OCI-LY1 (cell line): Measurements from ENCODE around the gene TRAPPC3L.

Source experiments
- EZH2 ChIP-seq: fragments of 200-600 bp; sonication (generic), shearing (Covaris generic); IDR thresholded peaks from 2 replicates; pipeline ENCODE4 v1.8.0; 2017; ENCODE audit warnings: borderline replicate concordance, mixed run types, mild to moderate bottlenecking, antibody characterized with exemption, low read length, moderate library complexity, mixed read lengths
- TF ChIP-seq, protein P1 (sequence below): fragments of 200-600 bp; sonication (generic), shearing (Covaris generic); IDR thresholded peaks from 2 replicates; pipeline ENCODE4 v1.5.1; 2017; ENCODE audit warnings: mild to moderate bottlenecking, antibody characterized with exemption, low read length, moderate library complexity, mixed read lengths

DNA sequence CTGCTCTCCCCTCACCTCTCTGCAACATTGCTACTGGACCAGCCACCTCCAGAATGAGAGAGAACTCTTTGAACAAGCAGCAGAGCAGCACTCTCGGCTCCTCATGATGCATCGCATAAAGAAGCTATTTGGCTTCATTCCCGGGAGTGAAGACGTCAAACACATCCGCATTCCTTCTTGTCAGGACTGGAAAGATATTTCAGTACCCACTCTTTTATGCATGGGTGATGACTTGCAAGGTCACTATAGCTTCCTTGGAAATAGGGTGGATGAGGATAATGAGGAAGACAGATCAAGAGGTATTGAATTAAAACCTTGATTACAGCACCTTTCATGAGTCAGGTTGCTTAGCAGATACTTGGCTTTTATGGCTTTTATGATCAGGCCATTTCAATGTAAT lies 12.4 kb upstream of the TRAPPC3L start:
- TF ChIP-seq EZH2: no peak
- TF ChIP-seq, protein P1, sequence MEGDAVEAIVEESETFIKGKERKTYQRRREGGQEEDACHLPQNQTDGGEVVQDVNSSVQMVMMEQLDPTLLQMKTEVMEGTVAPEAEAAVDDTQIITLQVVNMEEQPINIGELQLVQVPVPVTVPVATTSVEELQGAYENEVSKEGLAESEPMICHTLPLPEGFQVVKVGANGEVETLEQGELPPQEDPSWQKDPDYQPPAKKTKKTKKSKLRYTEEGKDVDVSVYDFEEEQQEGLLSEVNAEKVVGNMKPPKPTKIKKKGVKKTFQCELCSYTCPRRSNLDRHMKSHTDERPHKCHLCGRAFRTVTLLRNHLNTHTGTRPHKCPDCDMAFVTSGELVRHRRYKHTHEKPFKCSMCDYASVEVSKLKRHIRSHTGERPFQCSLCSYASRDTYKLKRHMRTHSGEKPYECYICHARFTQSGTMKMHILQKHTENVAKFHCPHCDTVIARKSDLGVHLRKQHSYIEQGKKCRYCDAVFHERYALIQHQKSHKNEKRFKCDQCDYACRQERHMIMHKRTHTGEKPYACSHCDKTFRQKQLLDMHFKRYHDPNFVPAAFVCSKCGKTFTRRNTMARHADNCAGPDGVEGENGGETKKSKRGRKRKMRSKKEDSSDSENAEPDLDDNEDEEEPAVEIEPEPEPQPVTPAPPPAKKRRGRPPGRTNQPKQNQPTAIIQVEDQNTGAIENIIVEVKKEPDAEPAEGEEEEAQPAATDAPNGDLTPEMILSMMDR: no peak
